ENCODE measurements around the gene CAND2.

The CAND2 gene

DNA sequence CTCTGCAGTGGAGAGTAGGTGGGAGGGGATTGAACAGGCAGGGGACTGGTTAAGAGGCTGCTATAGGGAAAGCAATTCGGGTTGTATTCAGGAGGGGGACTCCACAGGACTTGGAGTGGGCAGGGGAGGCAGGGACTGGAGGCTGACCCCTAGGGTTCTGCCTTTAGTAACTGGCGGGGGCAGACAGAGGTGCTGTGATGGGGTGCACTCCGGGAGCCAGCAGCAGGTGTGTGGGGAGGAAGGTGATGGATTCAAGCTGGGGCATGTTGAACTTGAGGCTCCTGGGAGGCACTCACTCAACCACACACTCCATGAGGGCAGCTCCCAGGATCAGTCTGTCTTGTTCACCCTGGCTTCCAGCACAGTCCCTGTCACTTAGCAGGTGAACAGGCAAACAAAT is 12.5 kb downstream of the CAND2 start:
- H3F3A ChIP-seq (ENCODE audit: insufficient read depth) = no peaks in the 10 kb centered on the region
- no peaks in the 10 kb centered on the region for H3K79me2 ChIP-seq (ENCODE audit: insufficient read depth, low read length)
- no peak overlapping the region for H2AFZ ChIP-seq (ENCODE audit: low read depth, low read length, severe bottlenecking)
- TF ChIP-seq CTCF (IDR thresholded peaks at IDR 0.05; ENCODE audit: insufficient read depth, low read length, poor library complexity, severe bottlenecking) = no peak
- TF ChIP-seq EZH2phosphoT487 (conservative IDR thresholded peaks at IDR 0.05; ENCODE audit: low read length) = no peak
- H4K20me1 ChIP-seq (ENCODE audit: low read depth, low read length) = no peaks in the 10 kb centered on the region
- no peak overlapping the region for H3K9ac ChIP-seq (ENCODE audit: low read length)
- H3K4me3 ChIP-seq (ENCODE audit: insufficient read depth, low read length, poor library complexity, severe bottlenecking) = no peak overlapping the region
- H3K9me3 ChIP-seq (ENCODE audit: insufficient read depth, low read length) = no peaks in the 10 kb centered on the region
- no peak overlapping the region for H3K27ac ChIP-seq (ENCODE audit: low read depth, low read length)
- no peaks in the 10 kb centered on the region for H3K27me3 ChIP-seq (ENCODE audit: low read length)
- H3K36me3 ChIP-seq (ENCODE audit: low read length) = no peaks in the 10 kb centered on the region
- no peak overlapping the region for H3K4me2 ChIP-seq (ENCODE audit: low read depth, low read length, poor library complexity, severe bottlenecking)
- no peaks in the 10 kb centered on the region for H3K9me2 ChIP-seq (replicated peaks; ENCODE audit: insufficient read depth, low read length)

DNA sequence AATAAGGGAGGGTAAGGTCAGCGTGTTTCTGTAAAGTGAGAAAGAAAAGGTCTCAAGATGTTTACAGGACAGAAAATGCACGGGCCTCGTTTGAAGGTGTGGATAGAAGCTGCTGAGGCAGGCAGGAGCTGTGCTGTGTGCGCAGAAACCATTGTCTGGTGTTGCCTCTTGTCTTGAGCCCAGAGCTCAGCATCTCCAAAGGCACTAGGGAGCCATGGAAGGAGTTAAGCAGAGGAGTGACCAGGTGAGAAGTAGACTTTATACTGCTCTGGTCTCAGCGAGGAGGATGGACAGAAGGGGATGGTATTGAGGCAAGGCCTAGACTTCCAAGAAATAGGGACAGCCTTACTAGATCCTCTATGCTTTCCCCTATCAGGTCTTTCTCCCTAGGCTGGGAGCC is 13.0 kb downstream of the CAND2 start:
- no peaks in the 10 kb centered on the region for H3K9me3 ChIP-seq (ENCODE audit: insufficient read depth, low read length)
- no peaks in the 10 kb centered on the region for H4K20me1 ChIP-seq (ENCODE audit: low read depth, low read length)
- H3K79me2 ChIP-seq (ENCODE audit: insufficient read depth, low read length) = no peaks in the 10 kb centered on the region
- no peaks in the 10 kb centered on the region for H3K36me3 ChIP-seq (ENCODE audit: low read length)
- peak overlapping the region; percentile 73 for H2AFZ ChIP-seq (ENCODE audit: low read depth, low read length, severe bottlenecking)
- no peaks in the 10 kb centered on the region for H3K9me2 ChIP-seq (replicated peaks; ENCODE audit: insufficient read depth, low read length)
- H3K27me3 ChIP-seq (ENCODE audit: low read length) = no peaks in the 10 kb centered on the region
- no peak overlapping the region for H3K4me3 ChIP-seq (ENCODE audit: insufficient read depth, low read length, poor library complexity, severe bottlenecking)
- H3K9ac ChIP-seq (ENCODE audit: low read length) = peak overlapping the region; percentile 35; the same call in 1 of the 2 replicates
- H3K4me2 ChIP-seq (ENCODE audit: low read depth, low read length, poor library complexity, severe bottlenecking) = peak overlapping the region; percentile 49
- TF ChIP-seq CTCF (IDR thresholded peaks at IDR 0.05; ENCODE audit: insufficient read depth, low read length, poor library complexity, severe bottlenecking) = no peak
- TF ChIP-seq EZH2phosphoT487 (conservative IDR thresholded peaks at IDR 0.05; ENCODE audit: low read length) = no peak
- H3F3A ChIP-seq (ENCODE audit: insufficient read depth) = no peaks in the 10 kb centered on the region
- H3K27ac ChIP-seq (ENCODE audit: low read depth, low read length) = no peak overlapping the region

DNA sequence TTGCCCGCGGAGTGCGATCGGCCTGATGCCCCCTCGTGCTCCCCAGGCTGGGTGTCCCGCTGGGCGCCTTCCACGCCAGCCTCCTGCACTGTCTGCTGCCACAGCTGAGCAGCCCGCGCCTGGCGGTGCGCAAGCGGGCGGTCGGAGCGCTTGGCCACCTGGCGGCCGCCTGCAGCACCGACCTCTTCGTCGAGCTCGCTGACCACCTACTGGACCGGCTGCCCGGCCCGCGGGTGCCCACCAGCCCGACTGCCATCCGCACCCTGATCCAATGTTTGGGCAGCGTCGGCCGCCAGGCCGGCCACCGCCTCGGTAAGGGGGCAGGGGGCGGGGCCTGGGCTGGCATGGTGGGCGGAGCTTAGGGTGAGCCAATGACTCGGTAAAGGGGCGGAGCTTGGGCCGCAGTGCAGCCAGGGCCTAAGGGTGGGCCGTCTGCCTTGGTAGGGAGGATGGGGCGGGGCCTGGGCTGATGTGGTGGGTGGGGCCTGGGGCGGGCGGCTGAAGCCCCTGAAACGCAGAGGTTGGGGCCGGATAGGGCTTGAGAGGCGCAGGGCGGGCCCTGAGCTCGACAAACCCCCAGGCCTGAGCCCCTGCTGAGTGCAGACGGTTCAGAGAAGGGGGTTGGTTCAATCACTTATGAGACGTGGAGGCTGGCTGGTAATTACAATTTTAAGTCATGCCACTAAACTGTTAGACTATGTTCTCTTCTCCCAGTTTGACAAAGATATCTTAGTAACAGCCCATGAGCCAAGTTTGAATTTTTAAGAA is 13.7 kb downstream of the CAND2 start:
- Histone ChIP-seq H3K4me2 (ENCODE audit: low read depth, low read length, poor library complexity, severe bottlenecking) (peak overlapping the region; percentile 49), H3K4me3 (ENCODE audit: insufficient read depth, low read length, poor library complexity, severe bottlenecking) (peak overlapping the region; percentile 64), H3K27me3 (ENCODE audit: low read length) (no peaks in the 10 kb centered on the region), H3K79me2 (ENCODE audit: insufficient read depth, low read length) (no peaks in the 10 kb centered on the region), H3K9me2 (replicated peaks; ENCODE audit: insufficient read depth, low read length) (no peaks in the 10 kb centered on the region), H2AFZ (ENCODE audit: low read depth, low read length, severe bottlenecking) (peak overlapping the region; percentile 73), H3K9ac (ENCODE audit: low read length) (peak overlapping the region; percentile 35; the same call in 1 of the 2 replicates), H3K27ac (ENCODE audit: low read depth, low read length) (no peak overlapping the region), H3K36me3 (ENCODE audit: low read length) (no peaks in the 10 kb centered on the region), H3F3A (ENCODE audit: insufficient read depth) (no peaks in the 10 kb centered on the region), H4K20me1 (ENCODE audit: low read depth, low read length) (no peaks in the 10 kb centered on the region), H3K9me3 (ENCODE audit: insufficient read depth, low read length) (no peaks in the 10 kb centered on the region)
- TF ChIP-seq EZH2phosphoT487 (conservative IDR thresholded peaks at IDR 0.05; ENCODE audit: low read length) = no peak
- peak; percentile 85 for TF ChIP-seq CTCF (IDR thresholded peaks at IDR 0.05; ENCODE audit: insufficient read depth, low read length, poor library complexity, severe bottlenecking)

All from SU-DHL-6 (cell line).